Fibroblast of skin of abdomen (primary cell): ENCODE measurements around the gene APMAP.
"Not testable (repeated sequence)": the region's sequence is repeated elsewhere in the genome, so short reads cannot be mapped to it uniquely, and the experiment has no call there.

Experiments
- DNase-seq: peaks from one replicate; pipeline ENCODE4 v3.0.0-alpha.2; 2013

Gene APMAP

GRCh38 chr20:24929867-24930723 is 62.5 kb downstream of the APMAP start:
- not testable (repeated sequence) for DNase-seq

GRCh38 chr20:24929259-24929658 is 63.3 kb downstream of the APMAP start:
- not testable (repeated sequence) for DNase-seq

- not testable (repeated sequence) for DNase-seq
Observed at GRCh38 chr20:24920706-24921105, 71.8 kb downstream of the APMAP start.

- not testable (repeated sequence) for DNase-seq
Observed at GRCh38 chr20:24919665-24920064, 72.9 kb downstream of the APMAP start.

GRCh38 chr20:24918579-24919566 is 73.7 kb downstream of the APMAP start:
- no peak for DNase-seq

- DNase-seq: peak; percentile 79
Observed at GRCh38 chr20:24917797-24918578, 74.6 kb downstream of the APMAP start.

- DNase-seq: no peak
Observed at GRCh38 chr20:24917056-24917455, 75.5 kb downstream of the APMAP start.

GRCh38 chr20:24916412-24916811 is 76.1 kb downstream of the APMAP start:
- DNase-seq: no peak

- no peak for DNase-seq
Observed at GRCh38 chr20:24915892-24916291, 76.7 kb downstream of the APMAP start.

- no peak for DNase-seq
Observed at GRCh38 chr20:24915440-24915839, 77.1 kb downstream of the APMAP start.

GRCh38 chr20:24914388-24915241 is 77.9 kb downstream of the APMAP start:
- no peak for DNase-seq

- DNase-seq: no peak
Observed at GRCh38 chr20:24913076-24913628, 79.4 kb downstream of the APMAP start.
